ENCODE measurements around the gene PLD4. TPM values are rescaled to one million over a fixed set of nuclear protein-coding genes. Genes with fewer than 3 reads are reported as not detected.

The PLD4 gene
- total and polyA plus RNA-seq, 2 of the 8 experiments (the other 6 are each of a cell fraction or from before 2014, with no cell fraction given): 0.05 TPM; not detected in 1

DNA sequence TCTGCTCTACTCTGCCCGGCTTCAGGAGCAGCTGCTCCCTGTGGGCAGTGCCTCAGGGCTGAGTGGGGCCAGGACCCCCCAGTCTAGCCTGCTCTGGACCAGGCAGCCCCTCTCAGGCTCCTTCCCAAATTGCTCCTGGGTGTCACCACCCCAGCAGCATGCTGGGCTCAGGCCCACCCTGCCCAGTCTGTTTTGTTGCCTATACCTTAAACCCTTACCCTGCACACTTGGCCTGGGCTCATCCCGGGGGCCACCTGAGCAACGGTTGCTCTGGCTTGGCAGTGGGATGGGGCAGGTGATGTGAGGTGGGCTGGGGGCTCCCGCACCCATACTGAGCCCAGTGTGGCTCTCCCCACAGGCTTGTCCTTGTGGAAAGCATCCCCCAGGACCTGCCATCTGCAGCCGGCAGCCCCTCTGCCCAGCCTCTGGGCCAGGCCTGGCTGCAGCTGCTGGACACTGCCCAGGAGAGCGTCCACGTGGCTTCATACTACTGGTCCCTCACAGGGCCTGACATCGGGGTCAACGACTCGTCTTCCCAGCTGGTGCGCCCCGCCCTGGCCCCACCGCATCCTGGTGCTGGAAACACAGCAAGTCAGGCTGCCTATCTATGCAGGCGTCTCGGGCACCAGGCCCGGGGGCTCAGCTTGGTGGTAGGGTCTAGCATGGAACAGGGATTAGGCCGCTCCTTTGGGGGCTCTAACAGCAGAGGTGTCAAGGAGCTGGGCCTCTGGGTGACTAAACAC is 3.9 kb downstream of the PLD4 start (continued):
- TF ChIP-seq, protein P1, sequence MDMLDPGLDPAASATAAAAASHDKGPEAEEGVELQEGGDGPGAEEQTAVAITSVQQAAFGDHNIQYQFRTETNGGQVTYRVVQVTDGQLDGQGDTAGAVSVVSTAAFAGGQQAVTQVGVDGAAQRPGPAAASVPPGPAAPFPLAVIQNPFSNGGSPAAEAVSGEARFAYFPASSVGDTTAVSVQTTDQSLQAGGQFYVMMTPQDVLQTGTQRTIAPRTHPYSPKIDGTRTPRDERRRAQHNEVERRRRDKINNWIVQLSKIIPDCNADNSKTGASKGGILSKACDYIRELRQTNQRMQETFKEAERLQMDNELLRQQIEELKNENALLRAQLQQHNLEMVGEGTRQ (IDR thresholded peaks at IDR 0.05; ENCODE audit: low read length): no peak
- TF ChIP-seq HDAC6 (IDR thresholded peaks at IDR 0.05; ENCODE audit: low read depth, low read length) (no peak), EZH2 (IDR thresholded peaks at IDR 0.05; ENCODE audit: low read depth, low read length, severe bottlenecking) (no peak), JUN (IDR thresholded peaks at IDR 0.05; ENCODE audit: low read depth, low read length) (no peak), CBX5 (IDR thresholded peaks at IDR 0.05; ENCODE audit: low read depth, low read length) (no peak), RFX5 (IDR thresholded peaks at IDR 0.05; ENCODE audit: borderline replicate concordance, low read depth, low read length) (no peak), YY1 (IDR thresholded peaks at IDR 0.05; ENCODE audit: low read depth, low read length) (no peak)
- TF ChIP-seq, protein P2, sequence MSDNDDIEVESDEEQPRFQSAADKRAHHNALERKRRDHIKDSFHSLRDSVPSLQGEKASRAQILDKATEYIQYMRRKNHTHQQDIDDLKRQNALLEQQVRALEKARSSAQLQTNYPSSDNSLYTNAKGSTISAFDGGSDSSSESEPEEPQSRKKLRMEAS (IDR thresholded peaks at IDR 0.05): no peak

Data from H1 (cell line).